LHCN-M2 (cell line): ENCODE data around the gene C12orf75. TPM values are rescaled to one million over a fixed set of nuclear protein-coding genes. Genes with fewer than 3 reads are reported as not detected.
A peak's percentile ranks its signal among the peaks of the same experiment; 100 is the strongest.
"Not testable (repeated sequence)": the region's sequence is repeated elsewhere in the genome, so short reads cannot be mapped to it uniquely, and the experiment has no call there.

Source experiments
- DNase-seq: peaks from one replicate; pipeline ENCODE4 v3.0.0-alpha.2; 2012; ENCODE audit warnings: low read depth
- total RNA-seq: library from RNA; depleted of rRNA; stranded (reverse); fragments of >200 nt; gene quantifications from 2 replicates; pipeline ENCODE4 v1.2.3, GENCODE V29; 2014

C12orf75 gene
- total RNA-seq, 1 experiment from 2014 or later = 238 TPM

DNA sequence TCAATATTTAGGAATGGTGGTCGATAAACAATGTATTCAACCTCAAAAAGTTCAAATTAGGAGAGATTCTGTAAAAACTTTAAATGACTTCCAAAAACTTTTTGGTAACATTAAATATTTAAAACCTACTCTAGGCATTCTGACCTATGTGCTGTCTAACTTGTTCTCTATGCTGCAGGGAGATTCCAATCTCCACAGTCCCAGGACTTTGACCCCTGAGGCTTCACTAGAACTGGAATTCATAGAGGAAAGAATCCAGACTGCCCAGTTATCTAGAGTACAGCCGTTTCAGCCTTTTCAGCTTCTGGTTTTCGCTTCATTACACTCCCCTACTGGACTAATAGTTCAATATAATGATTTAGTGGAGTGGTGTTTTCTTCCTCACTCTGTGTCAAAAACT lies 21.1 kb upstream of the C12orf75 start:
- not testable (repeated sequence) for DNase-seq

DNA sequence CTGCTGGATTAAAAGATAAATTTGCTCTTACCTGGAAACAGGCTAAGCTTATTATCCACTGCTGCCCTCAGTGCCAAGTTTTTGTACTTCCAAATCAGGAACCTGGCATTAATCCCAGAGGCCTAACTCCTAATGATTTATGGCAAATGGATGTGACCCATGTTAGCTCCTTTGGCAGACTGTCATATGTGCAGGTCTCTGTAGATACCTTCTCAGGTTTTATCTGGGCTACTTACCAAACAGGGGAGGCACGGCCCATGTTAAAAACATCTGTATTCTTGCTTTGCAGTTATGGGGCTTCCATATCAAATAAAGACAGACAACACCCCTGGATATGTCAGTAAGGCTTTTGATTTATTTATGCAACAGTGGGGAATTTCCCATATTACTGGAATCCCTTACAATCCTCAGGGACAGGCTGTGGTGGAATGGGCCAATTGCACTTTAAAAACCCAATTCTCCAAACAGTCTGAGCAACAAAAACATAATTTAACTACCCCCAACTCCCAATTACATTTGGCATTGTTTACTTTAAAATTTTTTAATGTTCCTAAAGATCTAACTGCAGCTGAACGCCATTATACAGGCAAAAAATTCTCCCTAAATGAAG lies 19.9 kb upstream of the C12orf75 start:
- DNase-seq = not testable (repeated sequence)

DNA sequence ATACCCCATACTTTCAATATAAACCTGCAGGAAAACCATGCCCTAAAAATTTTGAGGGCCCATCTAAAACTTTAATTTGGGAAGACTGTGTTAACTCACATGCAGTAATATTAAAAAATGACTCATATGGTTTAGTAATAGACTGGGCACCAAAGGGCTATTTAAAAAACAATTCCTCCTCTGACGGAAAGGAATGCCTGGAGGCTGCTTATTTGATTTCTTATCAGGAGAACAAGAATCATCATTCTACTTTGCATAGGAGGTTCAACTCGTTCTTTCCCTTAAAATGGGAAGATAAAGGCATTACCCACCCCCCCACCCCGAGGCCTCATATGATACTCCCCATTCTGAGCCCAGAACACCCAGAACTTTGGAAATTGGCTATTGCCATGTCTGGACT lies 18.6 kb upstream of the C12orf75 start:
- not testable (repeated sequence) for DNase-seq

DNA sequence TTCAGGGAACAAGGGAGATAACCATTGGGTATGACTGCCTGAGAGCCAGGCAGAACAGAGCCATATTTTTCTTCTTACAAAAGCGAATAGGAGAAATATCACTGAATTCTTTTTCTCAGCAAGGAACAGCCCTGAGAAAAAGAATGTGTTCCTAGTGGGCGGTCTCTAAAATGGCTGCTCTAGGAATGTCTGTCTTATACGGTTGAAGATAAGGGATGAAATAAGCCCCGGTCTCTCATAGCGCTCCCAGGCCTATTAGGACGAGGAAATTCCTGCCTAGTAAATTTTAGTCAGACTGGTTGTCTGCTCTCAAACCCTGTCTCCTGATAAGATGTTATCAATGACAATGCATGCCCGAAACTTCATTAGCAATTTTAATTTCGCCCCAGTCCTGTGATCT lies 16.7 kb upstream of the C12orf75 start:
- not testable (repeated sequence) for DNase-seq

DNA sequence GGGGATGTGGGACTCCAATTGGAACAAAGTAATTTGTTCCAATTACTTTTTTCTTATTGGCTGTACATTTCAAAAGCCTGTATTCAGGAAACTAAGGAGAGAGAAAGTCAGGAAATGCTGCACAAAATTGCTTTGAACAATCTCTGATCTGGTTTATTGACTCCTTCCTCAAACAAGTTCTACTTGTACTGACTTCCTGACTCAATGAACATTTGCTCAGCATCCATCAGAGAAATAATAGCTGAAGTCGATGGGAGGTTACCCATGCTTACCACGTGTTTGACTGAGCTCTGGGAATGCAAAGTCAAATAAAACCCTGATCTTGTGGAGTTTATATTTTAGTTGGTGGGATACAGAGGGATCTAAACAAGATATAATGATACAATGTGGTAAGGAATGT lies 15.4 kb upstream of the C12orf75 start:
- no peak for DNase-seq

DNA sequence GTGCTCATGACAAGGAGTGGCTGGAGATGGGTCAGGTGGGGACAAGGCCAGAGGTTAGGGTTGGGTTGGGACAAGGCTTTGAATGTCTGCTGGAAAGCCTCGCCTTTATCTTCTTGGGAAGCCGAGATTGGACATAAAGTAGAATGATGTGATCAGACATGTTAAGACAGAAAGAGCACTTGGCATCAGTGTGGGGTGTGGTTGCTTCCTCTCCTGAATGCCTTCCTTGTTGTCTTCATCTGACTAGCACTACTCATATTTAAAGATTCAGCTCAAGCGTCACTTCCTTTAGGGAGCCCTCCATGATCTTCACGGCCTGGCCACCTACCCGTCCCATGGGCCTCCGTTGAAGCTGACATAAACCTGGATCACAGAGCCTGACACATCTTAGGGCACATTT lies 14.8 kb upstream of the C12orf75 start:
- DNase-seq = no peak

DNA sequence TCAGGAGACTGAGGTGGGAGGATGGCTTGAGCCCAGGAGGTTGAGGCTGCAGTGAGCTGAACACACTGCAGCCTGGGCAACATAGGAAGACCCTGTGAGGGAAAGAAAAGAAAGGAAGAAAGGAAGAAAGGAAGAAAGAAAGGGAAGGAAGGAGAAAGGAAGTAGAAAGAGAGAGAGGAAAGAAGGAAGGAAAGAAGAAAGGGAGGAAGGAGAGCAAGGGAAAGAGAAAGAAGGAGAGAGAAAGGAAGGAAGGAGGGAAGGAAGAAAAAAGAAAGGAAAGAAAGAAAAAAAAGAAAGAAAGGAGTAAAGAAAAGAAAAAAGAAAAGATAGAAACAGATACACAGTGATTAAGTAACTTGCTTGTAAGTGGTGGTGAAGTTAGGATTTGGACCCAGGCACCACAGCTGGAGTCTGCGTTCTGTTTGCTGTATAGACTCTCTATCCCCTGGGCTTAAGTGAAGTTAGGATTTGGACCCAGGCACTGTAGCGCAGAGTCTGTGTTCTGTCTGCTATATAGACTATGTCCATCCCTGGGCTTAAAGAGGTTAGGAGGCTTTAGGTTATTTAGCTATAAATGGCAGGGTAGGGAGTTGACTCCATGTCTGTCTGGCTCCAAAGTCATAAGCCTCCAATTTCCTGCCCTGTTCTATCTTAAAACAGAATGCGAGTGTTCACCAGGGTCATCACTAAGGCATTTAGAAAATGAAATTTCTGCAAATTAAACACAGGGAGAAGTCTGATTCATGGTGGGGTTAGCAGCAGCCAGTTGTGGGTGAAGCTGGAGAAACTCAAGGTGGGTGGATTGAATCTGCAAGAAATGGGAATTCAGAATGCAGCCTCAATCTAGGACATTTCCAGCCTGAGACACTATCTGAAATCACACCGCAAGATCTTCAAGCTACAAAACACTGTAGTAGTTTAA lies 13.3 kb upstream of the C12orf75 start:
- DNase-seq = peak; percentile 61

DNA sequence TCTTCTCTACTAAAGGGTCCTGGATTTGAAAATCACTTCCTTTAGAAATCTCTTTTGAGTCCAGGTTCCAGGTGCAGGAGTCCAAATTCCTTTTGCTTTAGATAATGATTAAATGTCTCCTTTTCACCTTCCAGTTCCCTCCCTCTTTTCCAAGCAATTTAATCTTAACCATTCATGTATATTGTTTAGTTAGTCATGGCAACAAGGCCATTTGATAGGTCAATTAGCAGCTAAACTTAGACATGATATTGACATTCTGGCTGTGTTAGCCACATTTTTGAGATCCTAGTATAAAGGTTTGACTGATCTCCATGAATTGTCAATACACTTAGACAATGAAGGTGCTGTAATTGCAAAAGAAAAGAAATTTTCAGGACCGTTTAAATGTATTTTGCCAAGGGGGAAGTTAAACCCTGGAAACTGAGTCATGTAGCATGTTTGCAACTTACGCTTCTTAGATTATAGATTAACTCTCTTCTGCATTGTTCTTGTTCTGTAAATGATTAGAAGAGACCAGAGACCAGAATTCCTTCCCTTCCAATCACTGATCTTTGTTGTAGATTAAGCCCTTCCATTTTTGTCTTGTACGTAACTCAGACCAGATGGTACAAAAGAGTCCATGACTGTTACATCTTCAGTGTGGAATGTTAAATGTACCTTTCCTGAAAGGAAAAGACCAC lies 12.4 kb upstream of the C12orf75 start:
- no peak for DNase-seq

DNA sequence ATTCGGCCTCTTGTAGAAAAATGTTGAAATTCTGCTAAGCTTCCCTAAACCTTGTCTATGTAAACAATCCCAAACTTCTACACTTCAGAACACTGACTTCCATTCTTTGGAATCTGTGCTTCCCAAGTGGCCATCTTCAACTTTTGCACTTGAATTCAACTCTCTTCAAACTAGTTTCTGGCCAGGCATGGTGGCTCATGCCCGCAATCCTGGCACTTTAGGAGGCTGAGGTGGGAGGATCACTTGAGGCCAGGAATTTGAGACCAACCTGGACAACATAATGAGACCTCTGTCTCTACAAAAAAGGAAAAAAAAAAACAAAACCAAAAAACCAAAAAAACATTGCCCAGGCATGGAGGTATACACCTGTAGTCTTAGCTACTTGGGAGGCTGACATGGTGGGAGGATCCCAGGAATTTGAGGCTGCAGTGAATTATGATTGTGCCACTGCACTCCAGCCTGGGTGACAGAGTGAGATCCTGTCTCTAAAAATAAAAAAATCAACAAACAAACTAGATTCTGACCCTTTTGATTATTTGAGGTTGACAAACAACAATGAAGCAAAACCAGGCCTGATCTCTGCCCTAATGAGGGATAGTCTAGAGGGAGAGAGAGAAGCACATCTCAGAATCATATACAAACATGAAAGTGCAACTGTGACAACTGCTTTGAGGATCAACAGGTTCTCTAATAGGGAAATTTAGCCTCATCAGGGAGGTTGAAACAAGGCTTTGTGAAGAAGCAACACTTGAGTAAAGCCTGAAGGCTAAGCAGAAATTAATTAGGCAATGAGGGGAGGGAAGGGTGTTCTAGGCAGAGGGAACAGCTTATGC lies 11.6 kb upstream of the C12orf75 start:
- DNase-seq = no peak

DNA sequence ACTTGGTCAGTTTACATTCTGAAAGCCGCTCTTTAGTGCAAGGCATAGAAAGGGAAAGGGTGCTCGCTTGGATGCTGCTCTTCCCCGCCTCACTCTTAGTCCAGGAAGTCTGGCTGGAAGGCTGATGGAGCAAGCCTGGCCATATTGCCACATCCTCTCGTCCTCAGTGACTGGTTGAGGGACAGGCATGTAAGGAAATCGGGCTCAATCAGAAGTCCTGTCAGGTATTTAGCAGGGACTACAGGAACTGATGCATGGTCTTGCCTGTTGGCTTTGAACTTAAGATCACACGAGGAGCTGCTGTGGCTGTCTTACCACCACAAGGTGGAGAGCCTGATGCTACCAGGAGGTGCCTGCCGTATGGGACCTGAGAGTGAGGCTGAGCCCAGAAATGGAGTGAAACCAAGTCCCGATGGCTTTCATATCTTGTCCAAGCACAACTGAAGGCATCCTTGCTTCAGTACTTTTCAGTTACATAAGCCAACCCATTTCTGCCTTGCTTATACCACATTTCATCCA lies 10.7 kb upstream of the C12orf75 start:
- no peak for DNase-seq

DNA sequence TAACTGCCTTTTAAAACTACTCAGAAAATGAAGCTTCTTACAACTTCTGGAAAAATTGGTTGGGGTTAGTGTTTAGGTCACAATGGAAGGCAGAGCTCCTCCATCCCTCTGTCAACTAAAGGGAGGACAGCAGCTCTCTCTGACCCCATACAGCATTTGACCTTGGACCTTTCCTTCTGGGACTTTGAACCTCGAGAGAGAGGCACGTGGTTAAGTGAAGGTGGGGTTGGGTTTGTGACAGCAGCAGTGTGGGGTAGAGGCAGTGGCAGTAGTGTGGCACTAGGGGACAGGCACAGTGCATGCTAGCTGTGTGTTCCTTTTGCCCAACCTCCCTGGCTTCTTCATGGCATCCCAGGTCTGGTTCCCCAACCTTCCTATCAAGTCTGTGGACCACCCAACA lies 9.4 kb upstream of the C12orf75 start:
- no peak for DNase-seq

DNA sequence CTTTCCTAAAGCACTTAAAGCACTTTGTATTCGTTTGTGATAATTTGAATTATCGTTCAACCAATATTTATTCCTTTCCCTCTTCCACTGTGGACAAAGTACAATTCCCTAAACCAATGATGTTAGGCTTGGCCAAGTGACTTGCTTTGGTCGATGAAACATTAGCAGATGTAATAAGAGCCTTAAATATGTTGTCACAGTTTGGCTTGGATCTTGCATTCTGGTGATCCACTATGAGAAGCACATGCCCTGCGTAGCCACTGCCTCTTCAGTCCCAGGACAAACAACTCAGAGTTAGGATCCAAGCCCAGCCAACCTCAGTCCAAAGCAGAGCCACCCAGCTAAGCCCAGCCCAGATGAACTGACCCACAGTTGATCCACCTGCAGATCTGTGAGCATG lies 8.4 kb upstream of the C12orf75 start:
- DNase-seq = peak; percentile 34

DNA sequence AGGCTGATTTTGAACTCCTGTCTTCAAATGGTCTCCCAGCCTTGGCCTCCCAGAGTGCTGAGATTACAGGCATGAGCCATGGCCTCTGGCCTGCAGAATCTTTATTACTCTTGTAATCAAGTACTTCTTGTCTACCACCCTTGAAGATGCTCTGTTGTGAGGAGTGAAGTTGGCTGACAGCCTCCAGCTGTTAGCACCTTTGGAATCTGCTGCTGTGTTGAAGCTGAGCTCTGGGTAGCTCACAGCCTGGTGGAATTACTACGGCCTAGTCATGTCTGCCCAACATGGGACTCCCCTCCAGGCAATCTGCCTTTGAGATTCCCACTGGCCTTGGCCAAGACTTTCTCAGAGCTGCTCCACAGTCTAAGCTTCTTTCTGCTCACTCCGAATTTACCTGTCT lies 5.8 kb upstream of the C12orf75 start:
- no peak for DNase-seq

DNA sequence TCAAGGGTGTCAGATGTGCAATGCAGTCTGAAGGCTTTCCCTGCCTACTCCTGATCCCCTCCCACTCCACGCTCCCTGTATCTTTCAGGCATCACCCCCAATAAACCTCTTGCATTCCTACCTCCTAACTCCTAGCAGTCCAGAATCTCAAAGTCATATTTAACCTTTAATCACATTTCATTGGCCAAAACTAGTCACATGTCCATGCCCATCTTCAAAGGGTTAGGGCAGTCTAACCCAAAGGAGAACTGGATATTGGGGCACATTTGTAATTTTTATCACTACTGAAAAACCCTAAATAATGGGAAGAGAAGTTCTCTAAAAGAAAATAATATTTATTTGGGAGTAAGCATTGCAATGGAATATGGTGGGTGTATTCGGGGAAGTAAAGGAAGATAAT lies 5.4 kb upstream of the C12orf75 start:
- DNase-seq = no peak

DNA sequence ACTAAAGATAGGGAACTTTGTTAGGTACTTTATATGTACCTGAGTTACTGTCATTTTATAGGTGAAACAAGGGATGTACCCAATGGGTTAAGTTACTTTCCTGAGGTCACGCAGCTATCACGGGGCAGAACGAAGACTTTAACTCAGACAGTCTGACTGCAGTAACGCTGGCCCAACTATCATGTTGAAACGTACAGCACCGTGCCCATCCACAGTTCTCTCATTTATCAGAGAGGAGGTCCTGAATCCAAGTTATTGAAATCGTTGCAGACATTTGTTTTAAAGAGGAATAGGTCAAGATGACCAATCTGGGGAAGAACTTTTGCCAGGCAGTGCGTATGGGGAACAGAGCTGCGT lies 587 bp upstream of the C12orf75 start:
- no peak for DNase-seq

DNA sequence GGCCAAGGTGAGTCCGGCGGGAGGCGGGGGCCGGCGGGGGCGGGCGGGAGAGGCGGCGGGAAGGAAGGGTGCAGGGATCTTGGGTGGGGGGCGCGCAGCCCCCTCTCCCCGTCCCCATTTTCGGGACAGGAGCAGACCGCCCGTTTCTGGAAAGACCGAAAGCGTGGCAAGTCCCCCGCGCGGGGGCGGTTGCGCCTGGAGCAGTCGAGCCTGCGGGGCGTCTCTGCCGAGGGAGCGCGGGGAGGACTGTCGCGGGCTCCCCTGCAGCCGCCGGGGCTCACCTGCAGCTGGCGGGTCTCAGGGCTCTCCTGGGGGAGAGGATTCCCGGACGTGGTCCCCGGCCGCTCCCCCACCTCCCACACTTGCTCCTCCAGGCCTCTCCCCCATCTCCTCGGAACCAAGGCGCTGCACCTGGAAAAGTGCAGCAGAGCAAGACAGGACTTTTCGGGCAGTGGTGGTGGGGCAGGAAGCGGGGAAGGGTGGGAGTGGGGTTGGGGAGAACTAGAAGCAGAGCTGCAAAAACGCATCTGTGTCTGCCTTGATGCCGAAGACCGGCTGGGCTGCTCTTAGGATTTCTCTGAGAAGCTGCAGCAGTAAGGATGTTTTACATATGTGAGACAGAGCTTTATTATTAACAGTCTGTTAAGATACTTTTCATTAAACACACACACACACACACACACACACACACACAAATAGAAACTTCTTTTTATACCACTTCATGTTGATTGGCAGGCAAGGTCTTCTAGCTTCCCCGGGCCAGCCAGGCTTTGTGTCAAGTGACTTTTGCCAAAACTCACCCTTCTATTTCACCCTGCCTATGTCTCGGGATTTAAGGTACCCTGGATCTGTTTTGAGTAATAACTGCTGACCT lies 677 bp downstream of the C12orf75 start:
- DNase-seq = no peak

DNA sequence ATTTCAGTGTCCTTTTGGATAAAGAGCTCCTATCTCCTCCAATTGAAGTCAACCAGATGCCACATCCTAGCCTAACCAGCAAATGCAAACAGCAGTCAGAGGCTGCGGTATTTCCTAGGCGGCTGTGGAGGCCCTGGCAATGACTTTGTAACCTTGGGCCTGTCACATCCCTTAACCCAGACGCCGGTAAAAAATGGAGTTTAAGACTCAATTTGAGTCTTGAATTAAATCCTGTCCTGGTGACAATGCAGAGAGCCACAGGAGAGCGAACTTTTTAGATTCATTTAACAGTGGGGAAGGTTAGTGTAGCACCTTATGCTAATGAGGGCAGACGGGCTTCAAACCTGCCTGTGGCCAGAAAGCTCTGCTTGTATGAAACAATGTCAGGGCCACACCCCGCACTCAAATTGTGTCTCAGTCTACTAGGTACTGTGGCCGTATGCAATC lies 1.3 kb downstream of the C12orf75 start:
- no peak for DNase-seq

DNA sequence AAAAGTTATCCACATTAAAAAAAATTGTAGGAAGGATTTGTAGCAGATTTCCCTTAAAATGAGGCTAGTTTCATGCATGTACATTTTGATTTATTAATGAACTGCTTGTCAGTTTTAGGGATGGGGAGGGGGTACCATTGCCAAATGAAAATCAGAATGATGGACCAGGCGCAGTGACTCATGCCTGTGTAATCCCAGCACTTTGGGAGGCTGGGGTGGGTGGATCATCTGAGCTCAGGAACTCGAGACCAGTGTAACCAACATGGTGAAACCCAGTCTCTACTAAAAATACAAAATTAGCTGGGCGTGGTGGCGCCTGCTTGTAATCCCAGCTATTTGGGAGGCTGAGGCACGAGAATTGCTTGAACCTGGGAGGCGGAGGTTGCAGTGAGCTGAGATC lies 1.8 kb downstream of the C12orf75 start:
- DNase-seq = not testable (repeated sequence)

DNA sequence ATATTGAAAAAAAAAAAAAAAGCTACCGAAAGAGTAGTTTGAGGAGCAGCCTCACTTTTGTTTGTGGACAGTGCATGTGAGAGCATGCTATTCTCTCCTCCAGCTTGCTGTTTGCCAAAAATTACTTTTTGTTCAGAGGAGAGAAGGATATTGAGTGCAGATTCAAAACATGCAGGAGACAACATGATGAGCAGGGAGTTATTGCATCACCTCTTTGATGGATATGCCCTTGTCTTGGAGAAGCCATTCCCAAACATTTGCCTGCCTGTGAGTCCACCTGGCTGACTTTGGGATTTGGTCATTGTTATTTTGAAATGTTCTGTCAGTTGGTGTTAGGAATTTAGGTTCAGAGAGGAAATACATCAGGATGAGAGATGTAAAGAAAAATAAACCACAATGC lies 2.4 kb downstream of the C12orf75 start:
- no peak for DNase-seq

DNA sequence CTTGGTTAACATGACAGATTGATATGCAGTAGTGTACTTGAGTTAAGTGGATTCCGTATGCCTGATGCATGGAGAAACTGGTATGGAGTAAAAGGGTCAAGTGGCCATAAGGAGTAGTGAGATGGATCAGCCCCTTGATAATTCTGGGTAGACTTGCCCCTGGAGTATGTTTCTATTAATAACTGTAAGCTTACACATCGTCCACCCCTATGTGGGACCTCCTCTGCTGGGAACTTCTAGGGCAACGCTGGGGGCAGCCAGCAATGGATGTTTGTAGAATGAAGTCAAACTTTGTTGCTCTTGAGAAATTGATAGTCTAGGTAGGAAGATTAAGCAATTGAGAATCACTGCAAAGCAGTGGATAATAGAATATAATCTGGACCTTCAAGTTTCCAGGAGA lies 3.5 kb downstream of the C12orf75 start:
- no peak for DNase-seq
